Hepatocyte (in vitro differentiated cells): ENCODE results near the gene CPVL. TPM values are rescaled to one million over a fixed set of nuclear protein-coding genes. Genes with fewer than 3 reads are reported as not detected.

ENCODE experiments used
- DNase-seq: peaks from one replicate; pipeline ENCODE4 v3.0.0-alpha.2; 2016; ENCODE audit warnings: low spot score
- H2AFZ ChIP-seq: fragments of 200-600 bp; sonication (generic); 2 replicates; pipeline ENCODE4 v1.6.0; 2016; ENCODE audit warnings: antibody characterized with exemption, mild to moderate bottlenecking
- H3K27ac ChIP-seq: fragments of 200-600 bp; sonication (generic); 2 replicates; pipeline ENCODE4 v1.5.1; 2016; ENCODE audit warnings: mild to moderate bottlenecking
- H3K27me3 ChIP-seq: fragments of 200-600 bp; sonication (generic); 2 replicates; pipeline ENCODE4 v1.6.1; 2016
- H3K36me3 ChIP-seq: fragments of 200-600 bp; sonication (generic); replicated peaks from 2 replicates; pipeline ENCODE4 v1.5.1; 2016; ENCODE audit warnings: low read depth; ENCODE audit not compliant: insufficient read depth
- H3K4me1 ChIP-seq: fragments of 200-600 bp; sonication (generic); 2 replicates; pipeline ENCODE4 v1.5.1; 2016; ENCODE audit warnings: mild to moderate bottlenecking, moderate library complexity; ENCODE audit not compliant: insufficient read depth
- H3K4me2 ChIP-seq: fragments of 200-600 bp; sonication (generic); 2 replicates; pipeline ENCODE4 v1.6.0; 2016
- H3K4me3 ChIP-seq: fragments of 200-600 bp; sonication (generic); 2 replicates; pipeline ENCODE4 v1.5.1; 2016; ENCODE audit warnings: mild to moderate bottlenecking
- H3K79me2 ChIP-seq: fragments of 200-600 bp; sonication (generic); 2 replicates; pipeline ENCODE4 v1.6.0; 2017; ENCODE audit warnings: mild to moderate bottlenecking
- H3K9me2 ChIP-seq: fragments of 200-600 bp; sonication (generic); replicated peaks from 2 replicates; pipeline ENCODE4 v1.6.0; 2017; ENCODE audit warnings: mild to moderate bottlenecking; ENCODE audit not compliant: insufficient read depth
- H3K9me3 ChIP-seq: fragments of 200-600 bp; sonication (generic); 2 replicates; pipeline ENCODE4 v1.5.1; 2016; ENCODE audit warnings: low read depth, mild to moderate bottlenecking
- H4K20me1 ChIP-seq: fragments of 200-600 bp; sonication (generic); 2 replicates; pipeline ENCODE4 v1.6.0; 2016; ENCODE audit warnings: mild to moderate bottlenecking; ENCODE audit not compliant: insufficient read depth, poor library complexity, severe bottlenecking
- CTCF ChIP-seq: fragments of 200-600 bp; sonication (generic); IDR thresholded peaks from 2 replicates; pipeline ENCODE4 v1.5.1; 2016; ENCODE audit warnings: antibody characterized with exemption, mild to moderate bottlenecking; ENCODE audit not compliant: poor library complexity
- EZH2 ChIP-seq: fragments of 200-600 bp; sonication (generic); IDR thresholded peaks from 2 replicates; pipeline ENCODE4 v1.6.1; 2016; ENCODE audit warnings: antibody characterized with exemption, mild to moderate bottlenecking, borderline replicate concordance
- EZH2phosphoT487 ChIP-seq: fragments of 200-600 bp; sonication (generic); IDR thresholded peaks from one replicate; pipeline ENCODE4 v1.6.1; 2018; ENCODE audit warnings: antibody characterized with exemption, mild to moderate bottlenecking, low read depth, moderate library complexity; ENCODE audit not compliant: unreplicated experiment, severe bottlenecking
- WGBS: methylation state at CpG from one replicate; pipeline ENCODE4 v1.1.6; 2016; ENCODE audit warnings: low lambda C conversion rate; ENCODE audit errors: missing lambda C conversion rate; 5-methylcytosine and 5-hydroxymethylcytosine counted together
- polyA plus RNA-seq: library from polyadenylated mRNA; unstranded; fragments of >200 nt; fragmentation: Nextera tagmentation; extraction: Ambion mirVana; gene quantifications from 2 replicates; pipeline ENCODE4 v1.2.1, GENCODE V29; 2016
- total RNA-seq: library from RNA; depleted of rRNA; stranded (reverse); fragments of >200 nt; gene quantifications from 2 replicates; pipeline ENCODE4 v1.2.3, GENCODE V29; 2014

CPVL gene
- total and polyA plus RNA-seq, 2 experiments from 2014 or later = 26.2 to 36.3 TPM

- Histone ChIP-seq H3K9me3 (no peaks in the 10 kb centered on the region), H3K27me3 (no peaks in the 10 kb centered on the region), H3K4me1 (peaks cover 15% of the 10 kb centered on the region), H3K4me2 (peak overlapping the region; percentile 99), H3K27ac (no peak overlapping the region), H3K9me2 (no peaks in the 10 kb centered on the region), H3K36me3 (no peaks in the 10 kb centered on the region), H4K20me1 (no peaks in the 10 kb centered on the region), H2AFZ (peak overlapping the region; percentile 95), H3K79me2 (no peaks in the 10 kb centered on the region), H3K4me3 (no peak overlapping the region)
- 51% methylated on average over 14 of the region's 14 CpGs for WGBS
- DNase-seq = peak; percentile 16
- TF ChIP-seq CTCF (no peak), EZH2 (no peak), EZH2phosphoT487 (no peak)
Observed at GRCh38 chr7:29146888-29147609, 712 bp upstream of the CPVL start.

- TF ChIP-seq EZH2 = no peak
- no peak for TF ChIP-seq EZH2phosphoT487
- TF ChIP-seq CTCF = no peak
- H4K20me1 ChIP-seq = no peaks in the 10 kb centered on the region
- H3K36me3 ChIP-seq = no peaks in the 10 kb centered on the region
- H3K27ac ChIP-seq = no peak overlapping the region
- peak overlapping the region; percentile 99 for H3K4me2 ChIP-seq
- no peaks in the 10 kb centered on the region for H3K9me2 ChIP-seq
- 12% methylated on average over 8 of the region's 8 CpGs for WGBS
- H2AFZ ChIP-seq = peak overlapping the region; percentile 95
- no peak for DNase-seq
- no peaks in the 10 kb centered on the region for H3K9me3 ChIP-seq
- H3K79me2 ChIP-seq = no peaks in the 10 kb centered on the region
- no peaks in the 10 kb centered on the region for H3K27me3 ChIP-seq
- peak overlapping the region; percentile 75 for H3K4me3 ChIP-seq
- H3K4me1 ChIP-seq = peaks cover 21% of the 10 kb centered on the region
Observed at GRCh38 chr7:29145553-29146056, 732 bp downstream of the CPVL start.

- H3K4me1 ChIP-seq = peaks cover 27% of the 10 kb centered on the region
- no peak overlapping the region for H2AFZ ChIP-seq
- H3K9me2 ChIP-seq = no peaks in the 10 kb centered on the region
- H3K4me3 ChIP-seq = no peak overlapping the region
- no peaks in the 10 kb centered on the region for H3K79me2 ChIP-seq
- H3K27me3 ChIP-seq = no peaks in the 10 kb centered on the region
- H3K9me3 ChIP-seq = no peaks in the 10 kb centered on the region
- H3K27ac ChIP-seq = no peak overlapping the region
- no peak for TF ChIP-seq EZH2phosphoT487
- TF ChIP-seq CTCF = no peak
- TF ChIP-seq EZH2 = no peak
- H4K20me1 ChIP-seq = no peaks in the 10 kb centered on the region
- no peak overlapping the region for H3K4me2 ChIP-seq
- no peak for DNase-seq
- 75% methylated on average over 2 of the region's 2 CpGs for WGBS
- H3K36me3 ChIP-seq = no peaks in the 10 kb centered on the region
Observed at GRCh38 chr7:29143751-29144150, 2.6 kb downstream of the CPVL start.
